ENCODE data around the gene ARHGAP40.
"Not testable (repeated sequence)": the region's sequence is repeated elsewhere in the genome, so short reads cannot be mapped to it uniquely, and the experiment has no call there.

Gene ARHGAP40

GRCh38 chr20:38588303-38588702 lies 13.3 kb upstream of the ARHGAP40 start:
- no peak for DNase-seq (ENCODE audit: low spot score)

- DNase-seq (ENCODE audit: low spot score), result no peak
These were observed 12.3 kb upstream of the ARHGAP40 start for GRCh38 chr20:38589351-38589750.

- no peak for DNase-seq (ENCODE audit: low spot score)
These were observed 11.5 kb upstream of the ARHGAP40 start for GRCh38 chr20:38589967-38590675.

GRCh38 chr20:38590676-38591473 lies 10.7 kb upstream of the ARHGAP40 start:
- DNase-seq (ENCODE audit: low spot score), result no peak

- no peak for DNase-seq (ENCODE audit: low spot score)
These were observed 9.9 kb upstream of the ARHGAP40 start for GRCh38 chr20:38591474-38592410.

- DNase-seq (ENCODE audit: low spot score), result not testable (repeated sequence)
These were observed 9.2 kb upstream of the ARHGAP40 start for GRCh38 chr20:38592411-38592790.

- DNase-seq (ENCODE audit: low spot score), result not testable (repeated sequence)
These were observed 7.3 kb upstream of the ARHGAP40 start for GRCh38 chr20:38594281-38594680.

GRCh38 chr20:38595886-38596285 lies 5.7 kb upstream of the ARHGAP40 start:
- not testable (repeated sequence) for DNase-seq (ENCODE audit: low spot score)

GRCh38 chr20:38599410-38599882 lies 2.2 kb upstream of the ARHGAP40 start:
- DNase-seq (ENCODE audit: low spot score), result no peak

- no peak for DNase-seq (ENCODE audit: low spot score)
These were observed 1.6 kb upstream of the ARHGAP40 start for GRCh38 chr20:38600057-38600456.

GRCh38 chr20:38602185-38602581 lies 574 bp downstream of the ARHGAP40 start:
- no peak for DNase-seq (ENCODE audit: low spot score)

GRCh38 chr20:38603286-38603685 lies 1.7 kb downstream of the ARHGAP40 start:
- DNase-seq (ENCODE audit: low spot score), result no peak

- no peak for DNase-seq (ENCODE audit: low spot score)
These were observed 3.3 kb downstream of the ARHGAP40 start for GRCh38 chr20:38604873-38605303.

- no peak for DNase-seq (ENCODE audit: low spot score)
These were observed 5.7 kb downstream of the ARHGAP40 start for GRCh38 chr20:38607351-38607750.

- no peak for DNase-seq (ENCODE audit: low spot score)
These were observed 6.6 kb downstream of the ARHGAP40 start for GRCh38 chr20:38608188-38608587.

- no peak for DNase-seq (ENCODE audit: low spot score)
These were observed 8.2 kb downstream of the ARHGAP40 start for GRCh38 chr20:38609815-38610214.

- no peak for DNase-seq (ENCODE audit: low spot score)
These were observed 8.9 kb downstream of the ARHGAP40 start for GRCh38 chr20:38610521-38610920.

- DNase-seq (ENCODE audit: low spot score), result no peak
These were observed 11.3 kb downstream of the ARHGAP40 start for GRCh38 chr20:38612751-38613515.

- DNase-seq (ENCODE audit: low spot score), result no peak
These were observed 13.7 kb downstream of the ARHGAP40 start for GRCh38 chr20:38615283-38615682.

- DNase-seq (ENCODE audit: low spot score), result no peak
These were observed 14.8 kb downstream of the ARHGAP40 start for GRCh38 chr20:38616457-38616856.
